A172 (cell line): ENCODE measurements around the gene ASPSCR1. TPM values are rescaled to one million over a fixed set of nuclear protein-coding genes. Genes with fewer than 3 reads are reported as not detected.

Experiments
- DNase-seq: peaks from one replicate; pipeline ENCODE4 v3.0.0-alpha.2; 2015; ENCODE audit warnings: low spot score
- total RNA-seq: library from RNA; depleted of rRNA; stranded (reverse); fragments of >200 nt; shearing (Covaris generic); gene quantifications from 2 replicates; pipeline ENCODE4 v1.2.3, GENCODE V29; 2014

The ASPSCR1 gene
- total RNA-seq, 1 experiment from 2014 or later = 25.8 TPM

- no peak for DNase-seq
Observed at GRCh38 chr17:82039695-82040299, 62.4 kb downstream of the ASPSCR1 start.

GRCh38 chr17:82041144-82041814, 63.9 kb downstream of the ASPSCR1 start:
- no peak for DNase-seq

GRCh38 chr17:82042649-82043048, 65.2 kb downstream of the ASPSCR1 start:
- DNase-seq = no peak

GRCh38 chr17:82043507-82043906, 66.1 kb downstream of the ASPSCR1 start:
- DNase-seq = no peak

GRCh38 chr17:82045936-82046484, 68.6 kb downstream of the ASPSCR1 start:
- DNase-seq = no peak

- no peak for DNase-seq
Observed at GRCh38 chr17:82046903-82047302, 69.5 kb downstream of the ASPSCR1 start.

GRCh38 chr17:82047379-82047778, 70.0 kb downstream of the ASPSCR1 start:
- no peak for DNase-seq

GRCh38 chr17:82047914-82048570, 70.6 kb downstream of the ASPSCR1 start:
- no peak for DNase-seq

GRCh38 chr17:82048571-82048971, 71.1 kb downstream of the ASPSCR1 start:
- no peak for DNase-seq

GRCh38 chr17:82049106-82049505, 71.7 kb downstream of the ASPSCR1 start:
- DNase-seq = no peak

GRCh38 chr17:82049521-82049971, 72.1 kb downstream of the ASPSCR1 start:
- no peak for DNase-seq

GRCh38 chr17:82050152-82050760, 72.8 kb downstream of the ASPSCR1 start:
- no peak for DNase-seq

- no peak for DNase-seq
Observed at GRCh38 chr17:82050761-82051641, 73.6 kb downstream of the ASPSCR1 start.

- DNase-seq = peak; percentile 26
Observed at GRCh38 chr17:82051776-82052637, 74.6 kb downstream of the ASPSCR1 start, which contains the start of the genes GPS1 and RFNG. TSS of gene GPS1 (plus strand) at chr17:82051898. CDS start at chr17:82051932, 34 bp downstream. TSS of gene RFNG (minus strand) at chr17:82051811. CDS start at chr17:82051766, 45 bp downstream.

GRCh38 chr17:82052638-82053059, 75.2 kb downstream of the ASPSCR1 start:
- no peak for DNase-seq

GRCh38 chr17:82053130-82053529, 75.7 kb downstream of the ASPSCR1 start:
- no peak for DNase-seq

- DNase-seq = no peak
Observed at GRCh38 chr17:82053556-82054263, 76.3 kb downstream of the ASPSCR1 start.

GRCh38 chr17:82054351-82055022, 77.1 kb downstream of the ASPSCR1 start:
- DNase-seq = no peak
